ENCODE data around the gene UNC93A.

UNC93A gene

DNA sequence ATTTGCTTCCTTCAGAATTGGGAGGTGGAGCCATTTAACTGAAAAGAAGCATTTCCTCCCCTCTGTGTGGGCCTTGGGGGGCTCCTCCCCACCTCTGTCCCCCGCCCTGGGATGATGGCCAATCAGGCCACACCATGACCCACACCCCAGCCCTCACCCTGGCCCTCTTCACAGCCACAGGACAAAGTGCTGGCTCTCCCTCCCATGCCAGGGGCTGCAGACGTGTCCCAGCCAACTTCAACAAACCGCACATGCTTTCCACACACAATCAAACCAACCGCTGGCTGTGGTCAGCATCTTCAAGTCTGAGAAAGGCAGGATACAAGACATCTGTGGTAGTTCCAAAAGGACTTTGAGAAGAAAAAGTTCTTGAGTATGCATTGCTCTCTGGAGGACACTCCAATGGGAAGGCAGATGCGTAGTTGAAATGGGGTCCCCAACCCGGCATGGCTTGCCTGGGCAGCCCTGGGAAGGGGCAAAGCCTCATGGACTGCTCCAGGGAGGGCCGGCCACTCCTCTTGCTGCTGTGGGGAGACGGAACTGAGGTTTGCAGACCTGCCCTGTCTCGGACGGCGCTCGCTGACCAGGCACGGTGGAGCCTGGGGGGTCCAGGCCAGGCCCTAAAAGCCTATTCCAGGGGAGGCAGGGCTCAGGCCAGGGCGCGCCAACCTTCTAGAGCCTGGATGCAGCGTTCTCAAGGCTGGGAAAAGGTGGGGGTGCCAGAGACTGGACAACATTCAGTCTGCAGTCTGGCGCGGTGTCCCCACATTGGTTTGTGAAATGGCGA lies 45.9 kb downstream of the UNC93A start:
- DNase-seq (ENCODE audit: low read depth, low spot score): peak; percentile 37
- no peak overlapping the region for H3K4me3 ChIP-seq (ENCODE audit: low read depth, low read length)
- in situ Hi-C loops (cut with HindIII; ENCODE audit: low sequenced_read_pairs): no loop called here
- TF ChIP-seq, protein P1, sequence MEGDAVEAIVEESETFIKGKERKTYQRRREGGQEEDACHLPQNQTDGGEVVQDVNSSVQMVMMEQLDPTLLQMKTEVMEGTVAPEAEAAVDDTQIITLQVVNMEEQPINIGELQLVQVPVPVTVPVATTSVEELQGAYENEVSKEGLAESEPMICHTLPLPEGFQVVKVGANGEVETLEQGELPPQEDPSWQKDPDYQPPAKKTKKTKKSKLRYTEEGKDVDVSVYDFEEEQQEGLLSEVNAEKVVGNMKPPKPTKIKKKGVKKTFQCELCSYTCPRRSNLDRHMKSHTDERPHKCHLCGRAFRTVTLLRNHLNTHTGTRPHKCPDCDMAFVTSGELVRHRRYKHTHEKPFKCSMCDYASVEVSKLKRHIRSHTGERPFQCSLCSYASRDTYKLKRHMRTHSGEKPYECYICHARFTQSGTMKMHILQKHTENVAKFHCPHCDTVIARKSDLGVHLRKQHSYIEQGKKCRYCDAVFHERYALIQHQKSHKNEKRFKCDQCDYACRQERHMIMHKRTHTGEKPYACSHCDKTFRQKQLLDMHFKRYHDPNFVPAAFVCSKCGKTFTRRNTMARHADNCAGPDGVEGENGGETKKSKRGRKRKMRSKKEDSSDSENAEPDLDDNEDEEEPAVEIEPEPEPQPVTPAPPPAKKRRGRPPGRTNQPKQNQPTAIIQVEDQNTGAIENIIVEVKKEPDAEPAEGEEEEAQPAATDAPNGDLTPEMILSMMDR (IDR thresholded peaks at IDR 0.05; ENCODE audit: low read depth, low read length): no peak

DNA sequence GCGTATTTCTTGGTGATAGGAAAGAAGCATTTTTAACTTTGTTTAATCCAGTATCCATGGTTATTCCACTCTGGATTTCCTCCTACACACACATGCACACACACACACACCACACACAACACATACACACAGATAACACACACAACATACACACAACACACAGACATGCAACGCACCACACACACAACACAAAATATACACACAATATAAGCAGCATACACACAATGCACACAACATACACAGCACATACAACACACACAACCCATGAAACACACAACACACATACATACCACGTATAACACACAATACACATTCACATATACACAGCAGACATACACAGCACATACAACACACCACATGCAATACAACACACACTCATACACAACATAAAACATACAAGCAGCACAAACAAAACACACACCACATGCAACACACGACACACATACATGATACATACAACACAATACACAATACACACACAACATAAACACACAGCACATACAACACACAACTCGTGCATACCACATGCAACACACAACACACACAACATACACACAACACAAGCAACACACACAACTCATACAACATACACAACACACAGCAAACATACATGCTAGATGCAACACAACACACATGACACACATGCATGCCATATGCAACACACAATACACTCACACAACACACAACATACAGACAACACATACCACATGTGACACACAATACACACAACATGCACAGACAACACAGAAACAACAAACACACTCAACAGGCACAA lies 46.7 kb downstream of the UNC93A start:
- H3K4me3 ChIP-seq (ENCODE audit: low read depth, low read length): no peak overlapping the region
- no peak for DNase-seq (ENCODE audit: low read depth, low spot score)
- in situ Hi-C loops (cut with HindIII; ENCODE audit: low sequenced_read_pairs): no loop called here
- TF ChIP-seq, protein P1 (IDR thresholded peaks at IDR 0.05; ENCODE audit: low read depth, low read length): no peak

DNA sequence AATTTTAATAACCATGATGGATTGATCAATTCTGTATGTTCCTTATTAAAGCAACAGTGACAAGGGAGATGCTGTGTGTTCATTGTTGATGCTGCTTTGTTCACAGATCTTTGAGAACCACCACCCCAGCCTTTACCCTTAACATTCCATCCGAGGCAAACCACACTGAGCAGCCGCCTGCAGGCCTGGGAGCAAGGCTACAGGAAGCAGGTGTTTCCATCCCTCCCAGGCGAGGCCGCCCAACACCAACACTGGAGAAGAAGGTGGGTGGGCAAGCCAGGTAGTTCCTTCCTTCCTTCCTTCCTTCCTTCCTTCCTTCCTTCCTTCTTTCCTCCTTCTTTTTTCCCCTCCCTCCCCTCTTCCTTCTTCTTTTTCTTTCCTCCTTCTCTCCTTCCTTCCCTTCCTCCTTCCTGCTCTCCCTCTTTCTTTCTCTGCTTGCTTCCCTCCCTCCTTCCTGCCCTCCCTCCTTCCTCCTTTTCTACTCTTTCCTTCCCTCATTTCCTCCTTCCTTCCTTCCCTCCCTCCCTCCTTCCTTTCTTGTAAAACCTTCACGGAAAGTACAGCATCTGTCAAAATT lies 47.5 kb downstream of the UNC93A start:
- no peak for DNase-seq (ENCODE audit: low read depth, low spot score)
- in situ Hi-C loops (cut with HindIII; ENCODE audit: low sequenced_read_pairs): no loop called here
- no peak overlapping the region for H3K4me3 ChIP-seq (ENCODE audit: low read depth, low read length)
- TF ChIP-seq, protein P1 (IDR thresholded peaks at IDR 0.05; ENCODE audit: low read depth, low read length): no peak

DNA sequence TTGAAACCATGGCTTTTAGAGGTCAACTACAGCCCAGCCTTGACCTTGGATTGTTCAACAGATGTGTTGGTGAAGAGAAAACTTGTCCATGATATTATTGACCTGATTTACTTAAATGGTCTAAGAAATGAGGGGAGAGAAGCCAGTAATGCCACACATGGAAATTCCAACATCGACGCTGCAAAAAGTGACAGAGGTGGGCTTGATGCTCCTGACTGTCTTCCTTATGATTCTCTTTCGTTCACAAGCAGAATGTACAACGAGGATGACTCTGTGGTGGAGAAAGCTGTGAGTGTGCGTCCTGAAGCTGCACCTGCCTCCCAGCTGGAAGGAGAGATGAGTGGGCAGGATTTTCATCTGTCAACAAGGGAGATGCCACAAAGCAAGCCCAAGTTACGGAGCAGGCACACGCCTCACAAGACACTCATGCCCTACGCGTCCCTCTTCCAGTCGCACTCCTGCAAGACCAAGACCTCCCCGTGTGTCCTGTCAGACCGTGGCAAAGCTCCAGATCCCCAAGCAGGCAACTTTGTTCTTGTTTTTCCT lies 50.0 kb downstream of the UNC93A start:
- DNase-seq (ENCODE audit: low read depth, low spot score): no peak
- in situ Hi-C loops (cut with HindIII; ENCODE audit: low sequenced_read_pairs): no loop called here
- TF ChIP-seq, protein P1 (IDR thresholded peaks at IDR 0.05; ENCODE audit: low read depth, low read length): no peak
- no peak overlapping the region for H3K4me3 ChIP-seq (ENCODE audit: low read depth, low read length)

DNA sequence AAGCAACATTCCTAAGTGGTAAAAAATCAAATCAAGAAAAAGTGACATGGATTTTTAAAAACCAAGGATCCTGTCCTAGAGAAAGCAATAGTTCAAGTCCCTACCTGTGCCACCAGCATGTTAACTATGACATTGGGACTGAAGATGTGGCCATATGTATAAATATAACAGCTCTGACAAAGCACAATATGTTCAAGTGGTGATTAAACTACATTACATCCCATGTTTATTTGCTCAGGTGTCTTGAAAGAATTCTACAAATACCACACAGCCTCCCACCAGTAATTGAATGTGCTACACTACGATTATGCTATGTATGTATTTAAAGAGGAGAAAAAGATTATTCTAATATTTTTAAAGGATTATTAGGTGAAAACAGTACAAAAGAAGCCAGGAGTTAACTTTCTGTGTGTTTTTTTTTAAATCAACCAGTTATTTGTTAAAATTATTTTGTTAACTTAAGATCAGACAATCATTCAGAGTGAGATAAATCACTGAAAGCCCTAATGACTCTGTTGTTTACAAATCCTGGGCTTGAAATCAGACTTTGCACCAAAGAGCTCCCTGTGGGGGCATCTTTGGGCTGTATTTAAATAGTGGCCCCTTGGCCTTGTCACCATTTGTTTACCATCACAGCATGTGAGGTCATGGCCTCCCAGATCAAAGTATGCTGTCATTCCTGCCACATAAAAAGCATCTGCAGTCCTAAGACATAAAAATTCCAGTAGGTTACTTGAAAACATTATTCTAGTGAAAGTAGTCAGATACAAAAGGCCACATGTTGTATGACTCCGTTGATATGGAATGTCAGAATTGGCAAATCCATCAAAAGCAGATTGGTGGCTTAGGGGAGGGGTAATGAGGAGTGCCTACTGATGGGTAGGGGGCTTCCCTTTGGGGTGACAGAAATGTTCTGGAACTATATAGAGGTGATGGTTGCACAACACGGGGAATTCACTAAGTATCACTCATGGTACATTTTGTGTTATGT lies 50.8 kb downstream of the UNC93A start:
- TF ChIP-seq, protein P1 (IDR thresholded peaks at IDR 0.05; ENCODE audit: low read depth, low read length): no peak
- DNase-seq (ENCODE audit: low read depth, low spot score): no peak

More for the DNA sequence above, 50.8 kb downstream of the UNC93A start:
- in situ Hi-C loops (cut with HindIII; ENCODE audit: low sequenced_read_pairs): no loop called here
- H3K4me3 ChIP-seq (ENCODE audit: low read depth, low read length): no peak overlapping the region
